Heart left ventricle (tissue), 16 donors: Measurements from ENCODE around the gene NELFB. TPM values are rescaled to one million over a fixed set of nuclear protein-coding genes. Genes with fewer than 3 reads are reported as not detected.
A peak's percentile ranks its signal among the peaks of the same experiment; 100 is the strongest.

ENCODE experiments used
- ATAC-seq, 4 donors: fragments of 200-7000 bp; cut with Tn5 transposase; one replicate each; pipeline ENCODE4 v1.9.1; 2020 to 2022; ENCODE audit warnings: moderate library complexity in 4 of 4, mild to moderate bottlenecking in 3 of 4, moderate number of reproducible peaks in 1 of 4
- DNase-seq, 5 donors: peaks; one replicate each; pipeline ENCODE4 v3.0.0-alpha.2; 2020
- H3K27ac ChIP-seq, 12 donors: fragments of 200-600 bp; sonication (generic) in 4 of 12; one replicate each; pipeline versions ENCODE4 v1.5.0 to v1.8.0; 2016 to 2022; ENCODE audit warnings: mild to moderate bottlenecking in 2 of 12
- H3K27me3 ChIP-seq, 9 donors: fragments of 200-600 bp; sonication (generic) in 2 of 9; one replicate each; pipeline versions ENCODE4 v1.5.1 to v1.8.0; 2016 to 2022; ENCODE audit warnings: mild to moderate bottlenecking in 3 of 9
- H3K36me3 ChIP-seq, 9 donors: fragments of 200-600 bp; sonication (generic) in 2 of 9; one replicate each; pipeline versions ENCODE4 v1.5.0 to v1.8.0; 2018 to 2022; ENCODE audit warnings: mild to moderate bottlenecking in 2 of 9
- H3K4me1 ChIP-seq, 12 donors: fragments of 200-600 bp; sonication (generic) in 4 of 12; one replicate each; pipeline versions ENCODE4 v1.5.0 to v1.8.0; 2016 to 2022; ENCODE audit warnings: mild to moderate bottlenecking in 3 of 12
- H3K4me3 ChIP-seq, 12 donors: fragments of 200-600 bp; sonication (generic) in 4 of 12; one replicate each; pipeline versions ENCODE4 v1.5.0 to v1.8.0; 2017 to 2022; ENCODE audit warnings: mild to moderate bottlenecking in 9 of 12, moderate library complexity in 4 of 12
- H3K9me3 ChIP-seq, 12 donors: fragments of 200-600 bp; sonication (generic) in 4 of 12; one replicate each; pipeline versions ENCODE4 v1.5.0 to v1.8.0; 2016 to 2022; ENCODE audit warnings: mild to moderate bottlenecking in 1 of 12
- CTCF ChIP-seq, 12 donors: fragments of 200-600 bp; sonication (generic) in 4 of 12; IDR thresholded peaks; one replicate each; pipeline versions ENCODE4 v1.5.0 to v1.8.0; 2018 to 2022; ENCODE audit warnings: antibody characterized with exemption in 12 of 12, mild to moderate bottlenecking in 5 of 12
- POLR2A ChIP-seq, 2 donors: fragments of 450-650 bp; IDR thresholded peaks; one replicate each; pipeline ENCODE4 v1.6.1; 2017; ENCODE audit warnings: antibody characterized with exemption in 2 of 2, mild to moderate bottlenecking in 2 of 2, moderate library complexity in 2 of 2
- WGBS, 4 donors: extraction: QIAGEN DNeasy Blood & Tissue Kit in 2 of 4; methylation state at CpG; one replicate each; pipeline versions ENCODE4 v1.1.5 to v1.1.7; 2013 to 2018; 5-methylcytosine and 5-hydroxymethylcytosine counted together
- intact Hi-C, 10 donors: fragments of 100-400 bp; cut with DNase I; formaldehyde crosslinking; loops; one replicate each; pipeline versions ENCODE4 v1.11.1 to v1.14.2; 2022
- polyA plus RNA-seq, 2 donors: library from polyadenylated mRNA; stranded (reverse); fragments of 200-250 nt; gene quantifications; one replicate each; pipeline ENCODE4 v1.2.3, GENCODE V29; 2013
- total RNA-seq, 9 donors: library from RNA; depleted of rRNA in 2 of 9; stranded (reverse); fragments of >200 nt in 2 of 9; fragmentation: NEBNext Ultra II Directional in 3 of 9; extraction: Animal tissue kit (Norgen Biotek cat#: 25700) in 3 of 9; gene quantifications; one replicate each; pipeline versions ENCODE4 v1.1.0 to v1.2.4, GENCODE V29; 2016 to 2023
- donor health status: ischemic (EF 13 %, LVEDD 7.1; RV severe dilation, severe dysfunction).
- donor health status: healthy with polysubstance abuse.
- donor health status: DM: no; HTN: yes; CAD: no.
- donor health status: DM: no; HTN: no; CAD: no.
- donor health status: ischemic (EF 25% LVEDD 6.9; RV normal size, moderate dysfunction).
- donor health status: ischemic (EF 25% LVEDD 5.7; RV mildly dilated, moderate dysfunction).
- donor health status: healthy.
- donor health status: DM: yes; HTN: yes; CAD: no.
- donor health status: ischemic (EF 35%, LVEDD 5.7; RV mildly dilated, moderate dysfunction).
- donor health status: nonischemic (EF 11% LVEDD 7.7; RV severe dilation, severe dysfunction).
- donor health status: DM: yes; HTN: yes; CAD: no.
- donor health status: PGD.
- donor health status: ischemic (EF 29% LVEDD 5.4; RV normal size, mild dysfunction).
- donor health status: nonischemic (EF 23%, LVEDD 6.1; RV moderate dilation, normal function).

The NELFB gene
- total and polyA plus RNA-seq, 11 donors: 31.4 to 77.8 (median 38.1) TPM

- 56 to 73% (median 70%) methylated on average over 14 to 24 of the region's 24 CpGs for WGBS, 4 donors
- DNase-seq (peak; percentile 37 to 65 (median 48)), ATAC-seq (peak in 1 of 4 donors; percentile 16)
- peaks cover 0 to 21% (median 6%) of the 10 kb centered on the region in 9 donors for H3K27me3 ChIP-seq
- peak overlapping the region in 1 of 12 donors; percentile 16 for H3K4me3 ChIP-seq
- intact Hi-C loops: loop anchor here in 2 of 10 donors (2.0 to 5.0 kb wide), 2 partner anchors 15 to 74 kb away; partner anchors contain the start of gene NRARP (in 1 of the 2)
- TF ChIP-seq CTCF (IDR thresholded peaks at IDR 0.05): no peak
- no peak for TF ChIP-seq POLR2A (IDR thresholded peaks at IDR 0.05)
- H3K4me1 ChIP-seq: peaks cover 3 to 83% (median 45%) of the 10 kb centered on the region in 12 donors
- H3K36me3 ChIP-seq: no peaks in the 10 kb centered on the region
- no peaks in the 10 kb centered on the region for H3K9me3 ChIP-seq
- peak overlapping the region; percentile 9 to 97 (median 75) for H3K27ac ChIP-seq
Measured at GRCh38 chr9:137317718-137318511, 62.8 kb downstream of the NELFB start.

GRCh38 chr9:137318602-137319001, 63.5 kb downstream of the NELFB start:
- DNase-seq: peak in 1 of 5 donors; percentile 59
- TF ChIP-seq CTCF (IDR thresholded peaks at IDR 0.05): no peak
- TF ChIP-seq POLR2A (IDR thresholded peaks at IDR 0.05): no peak
- Histone ChIP-seq H3K36me3 (no peaks in the 10 kb centered on the region), H3K27ac (peak overlapping the region; percentile 48 to 97 (median 75)), H3K4me1 (peaks cover 3 to 83% (median 45%) of the 10 kb centered on the region in 12 donors), H3K27me3 (peaks cover 0 to 21% (median 6%) of the 10 kb centered on the region in 9 donors), H3K9me3 (no peaks in the 10 kb centered on the region), H3K4me3 (peak overlapping the region in 4 of 12 donors; percentile 5 to 21 (median 18))
- no peak for ATAC-seq
- intact Hi-C loops: loop anchor here in 2 of 10 donors (2.0 to 5.0 kb wide), 2 partner anchors 16 to 74 kb away; partner anchors contain the start of gene NRARP (in 1 of the 2)
- WGBS, 4 donors: 59 to 70% (median 65%) methylated on average over 13 to 18 of the region's 18 CpGs

GRCh38 chr9:137319011-137319738, 64.0 kb downstream of the NELFB start:
- intact Hi-C loops: loop anchor here in 2 of 10 donors (2.0 to 5.0 kb wide), 2 partner anchors 16 to 73 kb away; partner anchors contain the start of gene NRARP (in 1 of the 2)
- ATAC-seq (peak; percentile 70 to 85 (median 74)), DNase-seq (peak; percentile 78 to 87 (median 82))
- TF ChIP-seq CTCF (IDR thresholded peaks at IDR 0.05) (peak; percentile 31 to 70 (median 54)), POLR2A (IDR thresholded peaks at IDR 0.05) (no peak)
- H3K36me3 ChIP-seq: no peaks in the 10 kb centered on the region
- H3K9me3 ChIP-seq: no peaks in the 10 kb centered on the region
- H3K27me3 ChIP-seq: peaks cover 0 to 21% (median 6%) of the 10 kb centered on the region in 9 donors
- peaks cover 3 to 79% (median 45%) of the 10 kb centered on the region in 12 donors for H3K4me1 ChIP-seq
- H3K4me3 ChIP-seq: peak overlapping the region in 4 of 12 donors; percentile 5 to 21 (median 18)
- 57 to 73% (median 62%) methylated on average over 19 to 26 of the region's 26 CpGs for WGBS, 4 donors
- peak overlapping the region; percentile 48 to 97 (median 75) for H3K27ac ChIP-seq
